IMR-90 (cell line): Measurements from ENCODE around the gene PRKCH. TPM values are rescaled to one million over a fixed set of nuclear protein-coding genes. Genes with fewer than 3 reads are reported as not detected.

Experiments used
- ATAC-seq: fragments of 200-7000 bp; cut with Tn5 transposase; 2 replicates; pipeline ENCODE4 v1.9.1; 2020; ENCODE audit warnings: low read depth, mild to moderate bottlenecking, moderate library complexity
- BruUV-seq: library from RNA; stranded (reverse); fragments of 400-500 nt; replicated peaks from 2 replicates; lab custom pipeline; 2021; lab: Mats Ljungman, UMichigan
- CTCF ChIA-PET: fragments of 300-600 bp; formaldehyde crosslinking; extraction: SDS; loops from one replicate; lab custom pipeline; 2021; ENCODE audit warnings: antibody characterized with exemption; lab: Yijun Ruan, JAX
- POLR2A ChIA-PET: fragments of 300-600 bp; sonication (Branson Sonifier 250); formaldehyde crosslinking; loops from one replicate; lab custom pipeline; 2022; ENCODE audit warnings: antibody characterized with exemption; ENCODE audit not compliant: unreplicated experiment; lab: Charles Lee
- DNase-seq: peaks from one replicate; pipeline ENCODE4 v3.0.0; 2013
- H2AFZ ChIP-seq: replicated peaks from 2 replicates; pipeline ENCODE3; 2013; ENCODE audit warnings: low read length, mild to moderate bottlenecking; ENCODE audit not compliant: poor library complexity
- H2AK5ac ChIP-seq: 2 replicates; pipeline ENCODE4 v1.6.1; 2013; ENCODE audit warnings: low read depth, low read length, inconsistent platforms
- H2AK9ac ChIP-seq: replicated peaks from 2 replicates; pipeline ENCODE3; 2013; ENCODE audit warnings: mild to moderate bottlenecking, low read depth, low read length, moderate library complexity; ENCODE audit not compliant: poor library complexity
- H2BK120ac ChIP-seq: 2 replicates; pipeline ENCODE4 v1.6.1; 2013; ENCODE audit warnings: low read depth, low read length, inconsistent platforms
- H2BK15ac ChIP-seq: 3 replicates; pipeline ENCODE4 v1.6.1; 2013; ENCODE audit warnings: low read depth, low read length, inconsistent platforms
- H2BK20ac ChIP-seq: 2 replicates; pipeline ENCODE4 v1.6.1; 2013; ENCODE audit warnings: low read depth, mild to moderate bottlenecking, inconsistent platforms, low read length, moderate library complexity
- H2BK5ac ChIP-seq: 2 replicates; pipeline ENCODE4 v1.6.1; 2013; ENCODE audit warnings: mild to moderate bottlenecking, low read depth, low read length, inconsistent platforms; ENCODE audit not compliant: poor library complexity, severe bottlenecking
- H3K14ac ChIP-seq: replicated peaks from 2 replicates; pipeline ENCODE4 v1.6.1; 2013; ENCODE audit warnings: low read depth, low read length, inconsistent platforms
- H3K18ac ChIP-seq: 2 replicates; pipeline ENCODE4 v1.6.1; 2013; ENCODE audit warnings: low read depth, low read length, control low read depth
- H3K23ac ChIP-seq: 2 replicates; pipeline ENCODE4 v1.6.1; 2013; ENCODE audit warnings: low read depth, low read length, inconsistent platforms
- H3K27ac ChIP-seq: 2 replicates; pipeline ENCODE4 v1.5.1; 2013; ENCODE audit warnings: mild to moderate bottlenecking, control low read depth, low read length; ENCODE audit not compliant: insufficient read depth
- H3K27me3 ChIP-seq: 2 replicates; pipeline ENCODE4 v1.6.1; 2013; ENCODE audit warnings: low read length; ENCODE audit not compliant: control insufficient read depth, insufficient read depth
- H3K36me3 ChIP-seq: 2 replicates; pipeline ENCODE4 v1.6.1; 2013; ENCODE audit warnings: low read length, mixed read lengths; ENCODE audit not compliant: control insufficient read depth, insufficient read depth
- H3K4ac ChIP-seq: 2 replicates; pipeline ENCODE4 v1.6.1; 2013; ENCODE audit warnings: low read depth, low read length, inconsistent platforms
- H3K4me1 ChIP-seq: 2 replicates; pipeline ENCODE4 v1.6.1; 2013; ENCODE audit warnings: low read length, mixed read lengths; ENCODE audit not compliant: control insufficient read depth, insufficient read depth
- H3K4me2 ChIP-seq: 2 replicates; pipeline ENCODE4 v1.6.1; 2013; ENCODE audit warnings: low read depth, mild to moderate bottlenecking, control low read depth, low read length, moderate library complexity
- H3K4me3 ChIP-seq: 2 replicates; pipeline ENCODE4 v1.5.1; 2013; ENCODE audit warnings: low read depth, mild to moderate bottlenecking, control low read depth, low read length, moderate library complexity; ENCODE audit not compliant: insufficient read depth
- H3K56ac ChIP-seq: 2 replicates; pipeline ENCODE4 v1.6.1; 2013; ENCODE audit warnings: low read length, inconsistent platforms; ENCODE audit not compliant: insufficient read depth; ENCODE audit errors: extremely low read depth
- H3K79me1 ChIP-seq, 2 experiments: 2 replicates each; pipeline ENCODE4 v1.6.1; 2013; ENCODE audit warnings: low read length in 2 of 2, inconsistent platforms in 1 of 2, low read depth in 1 of 2
- H3K9ac ChIP-seq: 2 replicates; pipeline ENCODE4 v1.6.1; 2013; ENCODE audit warnings: low read depth, low read length, control low read depth
- H3K9me1 ChIP-seq: 2 replicates; pipeline ENCODE4 v1.6.1; 2013; ENCODE audit warnings: low read length, inconsistent platforms; ENCODE audit not compliant: insufficient read depth
- H3K9me3 ChIP-seq: 2 replicates; pipeline ENCODE4 v1.6.1; 2013; ENCODE audit warnings: low read length; ENCODE audit not compliant: control insufficient read depth, insufficient read depth
- H4K20me1 ChIP-seq: 2 replicates; pipeline ENCODE4 v1.6.1; 2013; ENCODE audit warnings: low read length, inconsistent platforms; ENCODE audit not compliant: insufficient read depth
- H4K5ac ChIP-seq: 2 replicates; pipeline ENCODE4 v1.6.1; 2013; ENCODE audit warnings: mild to moderate bottlenecking, low read depth, low read length, control low read depth
- H4K8ac ChIP-seq, 2 experiments: 2 replicates each; pipeline ENCODE4 v1.6.1; 2013; ENCODE audit warnings: low read depth in 2 of 2, low read length in 2 of 2, control low read depth in 1 of 2, inconsistent platforms in 1 of 2
- H4K91ac ChIP-seq: 2 replicates; pipeline ENCODE4 v1.6.1; 2013; ENCODE audit warnings: low read depth, low read length, inconsistent platforms; ENCODE audit not compliant: insufficient read depth
- MAZ ChIP-seq: IDR thresholded peaks from 2 replicates; pipeline ENCODE4 v1.6.1; 2012; ENCODE audit warnings: low read depth, mild to moderate bottlenecking, low read length, improper control_type of control experiment, moderate library complexity, borderline replicate concordance
- MXI1 ChIP-seq: IDR thresholded peaks from 2 replicates; pipeline ENCODE4 v1.6.1; 2012; ENCODE audit warnings: low read depth, mild to moderate bottlenecking, low read length, moderate library complexity, borderline replicate concordance
- POLR2A ChIP-seq: IDR thresholded peaks from 2 replicates; pipeline ENCODE4 v1.6.1; 2012; ENCODE audit warnings: mild to moderate bottlenecking, low read depth, low read length
- RAD21 ChIP-seq: IDR thresholded peaks from 2 replicates; pipeline ENCODE4 v1.6.1; 2012; ENCODE audit warnings: low read length, improper control_type of control experiment
- RCOR1 ChIP-seq: IDR thresholded peaks from 2 replicates; pipeline ENCODE4 v1.6.1; 2012; ENCODE audit warnings: mild to moderate bottlenecking, low read length, improper control_type of control experiment; ENCODE audit not compliant: insufficient replicate concordance
- SMC3 ChIP-seq: fragments of 150-350 bp; IDR thresholded peaks from 2 replicates; pipeline ENCODE4 v1.6.1; 2016; ENCODE audit warnings: low read depth, mild to moderate bottlenecking, antibody characterized with exemption, low read length, moderate library complexity
- WGBS, 2 experiments: methylation state at CpG; one replicate each; pipeline versions ENCODE4 v1.1.5 to v1.1.7; 2013; ENCODE audit warnings: missing lambda C conversion rate in 2 of 2; ENCODE audit not compliant: insufficient read length in 1 of 2; ENCODE audit errors: extremely low coverage in 2 of 2; 5-methylcytosine and 5-hydroxymethylcytosine counted together
- dilution Hi-C: fragments of 300-500 bp; cut with HindIII; formaldehyde crosslinking; loops from one replicate; pipeline ENCODE4 v1.14.3; 2018; ENCODE audit warnings: low sequenced_read_pairs; ENCODE audit not compliant: unreplicated experiment
- in situ Hi-C: fragments of 300-500 bp; cut with MboI; formaldehyde crosslinking; loops from 3 replicates; pipeline ENCODE4 v1.14.3; 2019; ENCODE audit warnings: low sequenced_read_pairs, inconsistent platforms, mixed read lengths
- intact Hi-C: fragments of 100-400 bp; cut with micrococcal nuclease; formaldehyde crosslinking; loops from 2 replicates; pipeline ENCODE4 v1.10.0; 2022
- polyA plus RNA-seq, 3 experiments: library from polyadenylated mRNA; depleted of rRNA; stranded (reverse); fragments of >200 nt; gene quantifications; 2 replicates each; pipeline ENCODE4 v1.2.3, GENCODE V29; 2012; ENCODE audit warnings: low replicate concordance in 1 of 3
- total RNA-seq: library from RNA; depleted of rRNA; stranded (reverse); fragments of >200 nt; gene quantifications from 2 replicates; pipeline ENCODE4 v1.2.3, GENCODE V29; 2012
- TF ChIP-seq, protein P1 (sequence below): conservative IDR thresholded peaks from 2 replicates; pipeline ENCODE4 v1.5.1; 2012; ENCODE audit warnings: mild to moderate bottlenecking, low read depth, low read length, improper control_type of control experiment

Gene PRKCH
- total and polyA plus RNA-seq, 2 of the 4 experiments (the other 2 are of a cell fraction), result 1.6 to 2.3 TPM

DNA sequence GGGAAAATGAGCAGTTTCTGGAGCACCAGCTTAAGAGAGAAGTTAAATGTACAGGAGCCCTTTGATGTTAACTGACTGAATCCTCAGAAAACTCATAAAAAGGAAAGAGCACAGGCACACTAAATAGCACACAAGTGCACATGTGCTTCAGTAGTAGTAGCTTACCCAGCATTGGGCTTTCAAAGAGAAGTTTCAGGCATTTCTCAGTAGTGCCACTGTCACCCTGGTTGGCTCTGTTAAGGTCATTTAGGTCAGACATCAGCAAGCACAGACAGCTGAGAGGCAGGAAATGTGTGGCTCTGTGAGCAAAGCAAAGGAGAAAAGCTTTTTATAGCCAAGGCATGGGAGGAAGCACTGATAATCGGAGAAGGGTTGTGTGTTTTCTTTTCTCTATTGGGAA is 277.6 kb downstream of the PRKCH start:
- Histone ChIP-seq H4K91ac (peak overlapping the region; percentile 1), H2BK15ac (peak overlapping the region; percentile 91; the same call in 2 of the 3 replicates), H3K14ac (peak overlapping the region; percentile 1; the same call in 1 of the 2 replicates), H3K4me2 (peak overlapping the region; percentile 5; the same call in 1 of the 2 replicates), H2AK5ac (peak overlapping the region; percentile 81; the same call in 1 of the 2 replicates), H4K5ac (peak overlapping the region; percentile 14; the same call in 1 of the 2 replicates), H3K4me1 (peaks cover 15% of the 10 kb centered on the region), H3K36me3 (no peaks in the 10 kb centered on the region), H3K23ac (peak overlapping the region; percentile 31; the same call in 1 of the 2 replicates), H4K8ac (peak overlapping the region; percentile 17 to 55; a peak in 1 of 4 replicates), H2BK20ac (no peak overlapping the region), H3K9me3 (no peaks in the 10 kb centered on the region), H3K4ac (peak overlapping the region; percentile 10; the same call in 1 of the 2 replicates), H3K27ac (no peak overlapping the region), H3K56ac (no peak overlapping the region), H2BK5ac (peak overlapping the region; percentile 10), H3K18ac (peak overlapping the region; percentile 18; the same call in 1 of the 2 replicates), H4K20me1 (no peaks in the 10 kb centered on the region), H3K4me3 (no peak overlapping the region), H3K9ac (peak overlapping the region; percentile 69; the same call in 1 of the 2 replicates), H3K79me1 (no peaks in the 10 kb centered on the region), H2AK9ac (no peak overlapping the region), H2BK120ac (peak overlapping the region; percentile 58; the same call in 1 of the 2 replicates), H3K9me1 (peaks cover 4% of the 10 kb centered on the region), H3K27me3 (no peaks in the 10 kb centered on the region), H2AFZ (peak overlapping the region; percentile 60)
- TF ChIP-seq RAD21, result no peak
- no peak for TF ChIP-seq RCOR1
- TF ChIP-seq, protein P1, sequence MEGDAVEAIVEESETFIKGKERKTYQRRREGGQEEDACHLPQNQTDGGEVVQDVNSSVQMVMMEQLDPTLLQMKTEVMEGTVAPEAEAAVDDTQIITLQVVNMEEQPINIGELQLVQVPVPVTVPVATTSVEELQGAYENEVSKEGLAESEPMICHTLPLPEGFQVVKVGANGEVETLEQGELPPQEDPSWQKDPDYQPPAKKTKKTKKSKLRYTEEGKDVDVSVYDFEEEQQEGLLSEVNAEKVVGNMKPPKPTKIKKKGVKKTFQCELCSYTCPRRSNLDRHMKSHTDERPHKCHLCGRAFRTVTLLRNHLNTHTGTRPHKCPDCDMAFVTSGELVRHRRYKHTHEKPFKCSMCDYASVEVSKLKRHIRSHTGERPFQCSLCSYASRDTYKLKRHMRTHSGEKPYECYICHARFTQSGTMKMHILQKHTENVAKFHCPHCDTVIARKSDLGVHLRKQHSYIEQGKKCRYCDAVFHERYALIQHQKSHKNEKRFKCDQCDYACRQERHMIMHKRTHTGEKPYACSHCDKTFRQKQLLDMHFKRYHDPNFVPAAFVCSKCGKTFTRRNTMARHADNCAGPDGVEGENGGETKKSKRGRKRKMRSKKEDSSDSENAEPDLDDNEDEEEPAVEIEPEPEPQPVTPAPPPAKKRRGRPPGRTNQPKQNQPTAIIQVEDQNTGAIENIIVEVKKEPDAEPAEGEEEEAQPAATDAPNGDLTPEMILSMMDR, result no peak
- TF ChIP-seq MAZ, result no peak
- TF ChIP-seq SMC3, result no peak
- no peak for TF ChIP-seq POLR2A
- TF ChIP-seq MXI1, result no peak
- intact Hi-C loops (no loop called here), in situ Hi-C loops (no loop called here), dilution Hi-C loops (no loop called here)
- DNase-seq, result no peak
- ATAC-seq, result no peak
- no TSS peak for BruUV-seq
- no CpG with 5 or more reads among the region's 1 CpG for WGBS, 2 experiments
- POLR2A ChIA-PET, result no interaction called here
- CTCF ChIA-PET, result interaction anchor here (0.9 kb wide), 1 partner anchor 9 kb away, joined by 3 read pairs; no protein-coding TSS in a partner anchor
